Measurements from ENCODE around the gene ZNF492.
"Not testable (repeated sequence)": the region's sequence is repeated elsewhere in the genome, so short reads cannot be mapped to it uniquely, and the experiment has no call there.

ZNF492 gene

GRCh38 chr19:22617614-22618320, 16.4 kb upstream of the ZNF492 start:
- DNase-seq: no peak

DNA sequence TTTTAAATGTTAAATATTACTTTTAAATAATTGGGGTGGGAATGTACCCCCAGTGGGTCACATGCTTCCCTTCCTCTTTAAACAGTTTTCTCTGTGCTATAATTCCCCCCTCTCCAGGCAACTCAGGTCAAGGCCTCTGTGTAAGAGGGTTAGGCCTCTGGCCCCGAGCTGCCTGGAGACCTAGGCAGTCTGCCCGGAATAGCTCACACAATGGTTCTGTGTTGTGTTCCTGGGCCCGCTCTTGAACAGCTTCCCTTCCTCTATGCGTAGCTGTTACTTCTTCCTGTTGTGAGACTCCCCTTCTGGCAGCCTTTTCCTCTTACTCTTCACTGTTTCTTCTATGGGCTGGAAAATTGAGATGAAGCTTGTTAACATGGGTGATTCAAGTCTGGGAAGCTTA, 14.8 kb upstream of the ZNF492 start:
- no peak for DNase-seq

DNA sequence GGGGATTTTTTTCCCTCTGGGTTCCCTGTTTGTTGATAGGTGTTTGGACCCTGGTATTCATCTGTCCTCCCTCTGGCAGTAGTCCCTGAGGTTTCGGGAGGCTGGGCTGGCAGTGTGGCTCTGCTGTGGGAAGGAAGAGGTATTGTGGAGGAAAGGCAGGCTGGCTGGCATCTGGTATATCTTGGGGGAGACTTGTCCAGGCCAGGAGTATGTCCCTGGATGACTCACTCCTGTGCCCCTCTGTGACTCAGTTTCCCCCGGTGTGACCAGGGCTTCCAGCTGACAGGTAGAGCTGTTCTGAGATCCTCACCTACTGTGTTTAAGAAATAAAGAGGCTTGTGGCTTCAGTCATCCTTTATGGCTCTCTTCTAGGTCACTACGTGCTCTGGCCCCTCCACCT, 14.2 kb upstream of the ZNF492 start:
- no peak for DNase-seq

GRCh38 chr19:22620401-22620800, 13.7 kb upstream of the ZNF492 start:
- DNase-seq: no peak

GRCh38 chr19:22620912-22621311, 13.2 kb upstream of the ZNF492 start:
- no peak for DNase-seq

DNA sequence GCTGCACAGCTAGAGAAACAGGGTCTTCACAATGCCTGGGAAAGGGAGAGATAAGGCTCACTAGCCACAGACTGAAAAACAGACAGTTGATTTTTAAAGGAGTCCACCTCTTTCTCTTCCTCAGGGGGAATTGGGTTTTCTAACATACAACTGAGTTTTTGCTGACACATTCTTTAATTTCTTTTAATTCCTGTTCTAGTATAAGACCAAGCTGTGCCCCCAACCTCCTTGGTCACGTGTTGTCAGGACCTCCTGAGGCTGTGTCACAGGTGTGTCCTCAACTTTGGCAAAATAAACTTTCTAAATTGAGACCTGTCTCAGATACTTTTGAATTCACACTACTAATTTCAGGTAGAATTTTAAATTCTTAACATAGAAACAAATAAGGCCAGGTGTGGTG, 12.1 kb upstream of the ZNF492 start:
- DNase-seq: no peak

GRCh38 chr19:22622901-22623840, 11.0 kb upstream of the ZNF492 start:
- no peak for DNase-seq

DNA sequence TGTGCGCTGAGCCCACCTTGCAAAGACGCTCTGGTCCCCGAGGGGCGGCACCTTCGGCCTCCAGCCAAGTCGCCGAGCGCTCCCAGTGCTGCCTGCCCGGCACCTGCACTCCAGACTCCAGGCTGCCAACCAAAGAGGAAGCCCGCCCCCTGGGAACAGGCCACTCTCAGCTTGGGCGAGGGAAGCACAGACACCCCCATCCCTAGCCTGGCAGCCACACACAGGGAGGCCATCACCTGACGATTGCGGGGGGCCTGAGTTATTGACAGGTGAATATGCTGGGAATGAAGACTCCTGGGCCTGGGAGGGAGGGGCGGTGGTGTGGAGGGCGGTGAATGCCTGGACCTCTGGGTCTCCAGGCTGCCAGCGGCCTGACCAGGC, 10.3 kb upstream of the ZNF492 start:
- no peak for DNase-seq

GRCh38 chr19:22625266-22626035, 8.7 kb upstream of the ZNF492 start:
- no peak for DNase-seq

GRCh38 chr19:22627526-22627925, 6.6 kb upstream of the ZNF492 start:
- DNase-seq: no peak

- no peak for DNase-seq
Measured at GRCh38 chr19:22628401-22628800, 5.7 kb upstream of the ZNF492 start.

GRCh38 chr19:22634450-22634827, 315 bp downstream of the ZNF492 start:
- no peak for DNase-seq

- not testable (repeated sequence) for DNase-seq
Measured at GRCh38 chr19:22685493-22685892, 51.4 kb downstream of the ZNF492 start.

GRCh38 chr19:22702661-22703060, 68.5 kb downstream of the ZNF492 start:
- not testable (repeated sequence) for DNase-seq

- not testable (repeated sequence) for DNase-seq
Measured at GRCh38 chr19:22703096-22703495, 69.0 kb downstream of the ZNF492 start.

DNA sequence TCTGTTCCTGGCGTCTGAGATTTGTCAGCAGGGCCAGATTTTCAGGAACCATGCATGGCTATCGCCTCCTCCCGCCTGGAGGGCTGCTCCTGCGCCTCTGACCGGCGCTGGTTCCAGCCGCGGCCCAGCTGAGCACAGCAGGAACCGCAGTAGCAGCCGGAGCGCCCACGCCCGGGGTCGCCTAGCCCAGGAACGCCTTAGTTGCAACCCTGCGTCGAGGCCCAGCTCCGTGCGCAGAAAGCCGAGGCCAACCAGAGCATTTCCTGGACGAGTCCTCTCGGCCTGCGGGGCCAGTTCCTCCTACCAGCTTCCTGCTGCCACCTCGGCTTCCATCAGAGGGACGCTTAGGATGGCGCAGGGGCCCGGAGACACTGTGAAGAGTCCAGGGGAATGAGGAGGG, 74.9 kb downstream of the ZNF492 start:
- no peak for DNase-seq
